Superior temporal gyrus (tissue), 1 donor: ENCODE measurements around the gene HLCS.
A peak's percentile ranks its signal among the peaks of the same experiment; 100 is the strongest.
"Not testable (repeated sequence)": the region's sequence is repeated elsewhere in the genome, so short reads cannot be mapped to it uniquely, and the experiment has no call there.

Experiments used
- DNase-seq: peaks from one replicate; pipeline ENCODE4 v3.0.0-alpha.2; 2016; ENCODE audit errors: extremely low spot score

The HLCS gene

GRCh38 chr21:36850372-36850771 is 116.1 kb downstream of the HLCS start:
- no peak for DNase-seq

GRCh38 chr21:36849461-36850105 is 116.9 kb downstream of the HLCS start:
- DNase-seq, result peak; percentile 60

GRCh38 chr21:36848730-36849274 is 117.7 kb downstream of the HLCS start:
- peak; percentile 52 for DNase-seq

- peak; percentile 56 for DNase-seq
Measured at GRCh38 chr21:36847189-36847588, 119.3 kb downstream of the HLCS start.

- DNase-seq, result peak; percentile 23
Measured at GRCh38 chr21:36846631-36847030, 119.8 kb downstream of the HLCS start.

GRCh38 chr21:36845790-36846189 is 120.7 kb downstream of the HLCS start:
- DNase-seq, result no peak

- DNase-seq, result no peak
Measured at GRCh38 chr21:36845070-36845469, 121.4 kb downstream of the HLCS start.

GRCh38 chr21:36841866-36842265 is 124.6 kb downstream of the HLCS start:
- DNase-seq, result no peak

- DNase-seq, result no peak
Measured at GRCh38 chr21:36839735-36840134, 126.7 kb downstream of the HLCS start.

- no peak for DNase-seq
Measured at GRCh38 chr21:36839123-36839522, 127.3 kb downstream of the HLCS start.

- DNase-seq, result no peak
Measured at GRCh38 chr21:36835383-36835795, 131.1 kb downstream of the HLCS start.

- DNase-seq, result no peak
Measured at GRCh38 chr21:36834192-36834591, 132.3 kb downstream of the HLCS start.

GRCh38 chr21:36830100-36830499 is 136.4 kb downstream of the HLCS start:
- no peak for DNase-seq

GRCh38 chr21:36828891-36829515 is 137.5 kb downstream of the HLCS start:
- DNase-seq, result no peak

- no peak for DNase-seq
Measured at GRCh38 chr21:36828208-36828607, 138.3 kb downstream of the HLCS start.

- no peak for DNase-seq
Measured at GRCh38 chr21:36825658-36826057, 140.8 kb downstream of the HLCS start.

GRCh38 chr21:36821032-36821299 is 145.5 kb downstream of the HLCS start:
- no peak for DNase-seq

- DNase-seq, result no peak
Measured at GRCh38 chr21:36820176-36821031, 146.1 kb downstream of the HLCS start.

- no peak for DNase-seq
Measured at GRCh38 chr21:36817732-36818450, 148.6 kb downstream of the HLCS start.

- no peak for DNase-seq
Measured at GRCh38 chr21:36816561-36817130, 149.8 kb downstream of the HLCS start.

- not testable (repeated sequence) for DNase-seq
Measured at GRCh38 chr21:36816026-36816425, 150.4 kb downstream of the HLCS start.

GRCh38 chr21:36815284-36815683 is 151.2 kb downstream of the HLCS start:
- no peak for DNase-seq
